8988T (cell line): ENCODE results near the gene SH3D19.
"Not testable (repeated sequence)": the region's sequence is repeated elsewhere in the genome, so short reads cannot be mapped to it uniquely, and the experiment has no call there.

Source experiments
- DNase-seq: peaks from one replicate; pipeline ENCODE4 v3.0.0; 2011

SH3D19 gene

GRCh38 chr4:151143811-151144210 lies 181.6 kb downstream of the SH3D19 start:
- no peak for DNase-seq

GRCh38 chr4:151143162-151143561 lies 182.2 kb downstream of the SH3D19 start:
- DNase-seq, result no peak

- no peak for DNase-seq
Measured at GRCh38 chr4:151142758-151143157, 182.6 kb downstream of the SH3D19 start.

DNA sequence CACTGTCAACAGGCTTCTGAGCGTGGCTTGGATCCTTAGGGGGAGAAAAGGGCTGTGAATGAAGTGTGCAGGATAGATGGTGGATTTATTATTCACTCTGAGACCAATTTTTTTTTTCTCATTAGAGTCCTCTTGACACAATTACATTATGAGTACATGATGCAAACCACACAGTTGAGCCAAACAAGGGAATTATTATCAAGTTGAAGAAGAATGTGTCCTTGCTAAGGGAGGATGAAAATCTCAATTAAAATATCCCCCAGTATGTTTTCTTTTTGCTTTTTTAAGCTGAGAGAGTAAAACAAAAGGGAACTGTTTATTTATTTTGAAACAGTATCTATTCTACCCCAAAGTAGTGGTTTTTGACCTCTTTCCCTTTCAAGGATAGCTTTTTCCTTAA lies 185.6 kb downstream of the SH3D19 start:
- DNase-seq, result no peak

DNA sequence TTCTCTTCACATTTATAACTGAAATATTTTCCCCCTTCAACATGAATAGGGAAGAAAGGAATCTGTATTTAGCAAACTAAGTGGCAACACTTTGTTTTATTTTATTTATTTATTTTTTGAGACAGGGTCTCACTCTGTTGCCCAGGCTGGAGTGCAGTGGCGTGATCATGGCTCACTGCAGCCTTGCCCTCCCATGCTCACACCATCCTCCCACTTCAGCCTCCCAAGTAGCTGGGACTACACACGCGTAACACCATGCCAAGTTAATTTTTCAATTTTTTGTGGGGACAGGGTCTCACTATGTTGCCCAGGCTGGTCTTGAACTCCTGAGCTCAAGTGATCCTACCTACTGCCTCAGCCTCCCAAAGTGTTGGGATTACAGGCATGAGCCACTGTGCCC lies 189.4 kb downstream of the SH3D19 start:
- not testable (repeated sequence) for DNase-seq

- no peak for DNase-seq
Measured at GRCh38 chr4:151133311-151133710, 192.1 kb downstream of the SH3D19 start.

DNA sequence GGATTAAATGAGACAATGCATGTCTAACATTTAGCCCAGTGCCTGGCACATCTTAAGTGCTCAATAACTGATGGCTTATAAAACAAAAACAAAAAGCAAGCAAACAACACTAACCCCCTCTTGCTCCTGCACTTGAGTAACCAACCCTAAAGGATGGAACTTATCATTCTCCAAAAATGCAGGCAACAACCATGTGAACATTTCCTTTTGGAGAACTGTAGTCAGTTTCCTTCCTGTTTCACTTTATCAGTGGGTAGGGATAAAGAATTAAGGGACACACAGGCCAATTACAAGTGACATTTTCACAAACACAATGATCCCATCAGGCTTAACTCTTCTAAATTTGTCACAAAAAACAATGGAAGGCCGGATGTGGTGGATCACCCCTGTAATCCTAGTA lies 195.6 kb downstream of the SH3D19 start:
- no peak for DNase-seq

DNA sequence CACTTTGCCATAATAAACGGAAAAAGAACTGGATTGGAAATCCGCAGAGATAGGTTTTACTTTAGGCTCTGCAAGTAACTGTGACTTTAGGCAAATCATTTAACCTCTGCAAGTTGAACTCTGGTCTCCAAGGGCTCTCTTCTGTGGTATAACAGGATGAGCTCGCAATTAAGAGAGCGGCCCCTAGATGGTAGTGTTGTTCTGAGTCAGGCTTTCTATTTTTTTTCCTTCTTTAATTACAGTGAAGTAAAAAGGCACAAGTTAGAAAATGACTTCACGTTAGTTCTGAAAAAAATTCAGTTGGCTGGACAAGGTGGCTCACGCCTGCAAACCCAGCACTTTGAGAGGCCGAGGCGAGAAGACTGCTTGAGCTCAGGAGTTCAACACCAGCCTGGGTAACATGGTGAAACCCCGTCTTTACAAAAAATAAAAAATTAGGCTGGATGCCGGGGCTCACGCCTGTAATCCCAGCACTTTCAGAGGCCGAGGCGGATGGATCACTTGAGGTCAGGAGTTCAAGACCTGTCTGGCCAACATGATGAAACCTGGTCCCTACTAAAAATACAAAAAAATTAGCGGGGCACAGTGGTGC lies 207.9 kb downstream of the SH3D19 start:
- DNase-seq, result no peak

DNA sequence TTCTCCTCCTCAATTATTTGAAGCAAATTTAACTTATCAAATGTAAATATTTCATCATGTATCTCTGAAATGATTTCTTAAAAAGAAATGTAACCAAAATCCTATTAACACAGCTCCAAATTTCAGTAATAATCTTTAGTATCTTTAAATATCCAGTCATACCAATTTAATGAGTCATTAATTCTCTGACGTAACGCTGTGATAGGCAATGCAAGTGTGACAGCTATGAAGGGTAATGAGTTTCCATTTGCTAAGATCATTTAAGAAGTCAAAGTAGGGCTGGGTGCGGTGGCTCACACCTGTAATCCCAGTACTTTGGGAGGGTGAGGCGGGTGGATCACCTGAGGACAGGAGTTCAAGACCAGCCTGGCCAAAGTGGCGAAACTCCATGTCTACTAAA lies 210.4 kb downstream of the SH3D19 start:
- DNase-seq, result no peak

GRCh38 chr4:151114338-151114737 lies 211.1 kb downstream of the SH3D19 start:
- no peak for DNase-seq

GRCh38 chr4:151110236-151110635 lies 215.2 kb downstream of the SH3D19 start:
- no peak for DNase-seq

DNA sequence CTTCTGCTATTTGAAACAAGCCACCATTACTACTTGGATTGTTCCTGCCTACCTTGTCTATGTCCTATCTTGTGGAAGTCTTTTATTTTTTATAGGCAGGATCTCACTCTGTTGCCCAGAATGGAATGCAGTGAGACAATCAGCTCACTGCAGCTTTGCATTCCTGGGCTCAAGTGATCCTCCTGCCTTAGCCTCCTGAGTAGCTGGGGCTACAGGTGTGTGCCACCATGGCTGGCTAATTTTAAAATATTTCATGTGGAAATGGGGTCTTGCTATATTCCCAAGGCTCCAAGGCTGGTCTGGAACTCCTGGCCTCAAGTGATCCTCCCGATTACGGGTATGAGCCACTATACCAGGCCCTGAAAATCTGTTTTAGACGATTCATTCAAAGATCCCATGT lies 218.3 kb downstream of the SH3D19 start:
- DNase-seq, result no peak

DNA sequence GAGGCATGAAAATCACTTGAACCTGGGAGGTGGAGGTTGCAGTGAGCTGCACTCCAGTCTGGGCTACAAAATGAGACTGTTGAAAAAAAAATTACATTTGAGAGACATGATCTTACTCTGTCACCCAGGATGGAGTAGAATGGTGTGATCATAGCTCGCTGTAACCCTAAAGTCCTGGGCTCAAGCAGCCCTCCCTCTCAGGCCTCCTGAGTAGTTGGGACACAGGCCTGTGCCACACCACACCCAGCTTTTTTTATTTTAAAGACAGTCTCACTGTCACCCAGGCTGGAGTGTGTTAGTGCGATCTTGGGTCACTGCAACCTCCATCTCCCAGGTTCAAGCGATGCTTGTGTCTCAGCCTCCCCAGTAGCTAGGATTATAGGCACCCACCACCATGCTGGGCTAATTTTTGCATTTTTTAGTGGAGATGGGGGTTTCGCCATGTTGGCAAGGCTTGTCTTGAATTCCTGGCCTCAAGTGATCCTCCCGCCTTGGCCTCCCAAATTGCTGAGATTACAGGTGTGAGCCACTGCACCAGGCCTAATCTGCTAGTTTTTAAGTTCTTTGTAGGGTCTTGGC lies 219.9 kb downstream of the SH3D19 start:
- no peak for DNase-seq

DNA sequence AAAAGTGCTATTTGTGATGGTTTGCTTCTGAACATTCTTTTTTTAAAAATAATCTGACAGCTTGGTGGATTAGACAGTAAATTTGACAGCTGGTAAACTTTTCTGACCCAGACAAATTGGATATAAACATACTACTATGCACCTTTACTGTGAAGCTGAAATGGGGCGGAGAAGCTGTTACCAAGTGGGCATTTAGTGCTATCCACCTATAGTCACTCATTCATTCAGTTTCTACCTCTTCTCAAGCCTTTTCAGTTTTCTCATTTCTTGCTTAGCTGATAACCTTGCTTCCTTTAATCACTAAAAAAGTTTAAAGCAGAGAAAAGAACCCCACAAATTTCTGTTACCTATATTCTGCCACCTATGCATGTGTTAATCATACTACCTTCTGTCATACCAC lies 220.8 kb downstream of the SH3D19 start:
- no peak for DNase-seq

DNA sequence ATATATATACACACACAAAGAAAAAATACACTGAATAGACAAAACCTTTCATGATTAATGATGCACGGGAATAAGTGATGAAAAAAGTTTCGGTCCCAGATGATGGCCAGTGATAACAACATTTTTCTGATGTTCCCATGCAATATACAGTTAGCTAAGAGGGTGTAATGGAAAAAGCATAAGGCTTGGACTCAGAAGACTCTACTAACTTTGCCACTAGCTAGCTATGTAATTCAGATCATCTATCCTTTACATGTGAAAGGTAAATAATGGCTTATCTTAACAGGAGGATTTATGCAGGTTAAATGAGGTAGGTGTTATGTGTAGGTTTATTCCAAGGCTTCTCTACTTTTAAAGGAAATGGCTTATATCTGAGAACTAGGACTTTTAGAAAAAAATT lies 221.6 kb downstream of the SH3D19 start:
- no peak for DNase-seq

- no peak for DNase-seq
Measured at GRCh38 chr4:151100531-151100930, 224.9 kb downstream of the SH3D19 start.

DNA sequence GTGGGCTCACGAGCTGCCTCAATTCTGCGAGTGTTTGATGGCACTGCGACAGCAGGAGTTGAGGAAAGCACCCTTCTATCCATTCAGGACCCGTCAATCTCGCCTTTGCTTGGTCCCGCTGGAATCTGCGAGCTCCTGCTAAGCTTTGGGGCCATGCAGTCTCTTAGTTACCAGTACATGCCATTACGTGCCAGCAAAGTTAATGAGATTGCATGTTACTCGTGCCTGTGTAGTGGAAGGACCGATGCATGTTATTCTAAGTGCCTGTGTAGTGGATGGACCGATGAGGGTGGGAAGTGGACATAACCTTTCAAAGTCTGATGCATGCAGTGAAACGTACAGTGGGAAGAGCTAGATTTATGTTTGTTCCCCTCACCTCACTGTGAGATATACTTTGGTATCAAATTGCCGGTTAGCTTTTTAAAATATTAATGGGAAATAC lies 225.4 kb downstream of the SH3D19 start:
- no peak for DNase-seq

DNA sequence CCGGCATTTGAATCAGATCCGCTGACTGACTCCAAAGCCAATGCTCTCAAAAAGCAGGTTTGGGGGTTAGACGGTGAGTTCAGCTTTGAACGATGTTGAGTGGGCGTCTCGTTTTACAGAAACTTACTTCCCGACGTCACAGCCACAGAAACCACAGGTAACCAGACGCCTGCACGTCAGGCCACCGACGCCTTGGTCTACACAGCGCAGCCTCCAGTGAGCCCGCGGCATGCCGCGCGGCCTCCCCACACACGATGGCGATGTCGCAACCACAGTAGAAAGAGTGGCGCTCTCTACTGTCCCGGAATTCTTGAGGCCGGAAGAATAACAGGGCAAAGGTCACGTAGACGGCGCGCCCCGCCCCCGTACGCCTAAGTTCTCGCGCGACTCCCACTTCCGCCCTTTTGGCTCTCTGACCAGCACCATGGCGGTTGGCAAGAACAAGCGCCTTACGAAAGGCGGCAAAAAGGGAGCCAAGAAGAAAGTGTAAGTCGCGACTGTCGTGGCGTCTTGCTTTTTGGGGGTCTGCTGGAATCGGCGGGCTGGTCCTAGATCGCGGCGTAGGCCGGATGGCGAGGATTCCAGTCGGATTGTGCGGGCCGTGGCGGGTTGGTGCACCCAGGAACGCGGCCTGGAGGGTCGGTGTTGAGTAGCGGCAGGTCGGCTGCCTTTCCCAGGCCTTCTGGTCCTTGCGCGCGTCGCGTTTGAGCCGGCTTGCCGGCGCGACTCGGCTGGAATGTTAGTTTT lies 226.0 kb downstream of the SH3D19 start, which contains the start of gene RPS3A:
TSS of gene RPS3A (plus strand) at position 400 of the 747 bp plus-strand sequence. CDS start at position 425, 25 bp downstream.
- DNase-seq, result peak; percentile 52

DNA sequence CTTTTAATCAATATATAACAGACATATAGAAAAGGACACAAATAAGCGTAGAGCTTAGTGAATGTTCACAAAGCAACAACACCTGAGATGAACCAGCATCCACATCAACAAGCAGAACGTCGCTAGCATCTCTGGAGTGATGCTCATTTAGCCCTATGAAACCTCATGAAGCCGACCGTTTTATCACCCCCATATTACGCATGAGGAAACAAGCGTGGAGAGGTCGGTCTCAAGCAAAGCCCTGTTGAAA lies 226.5 kb downstream of the SH3D19 start:
- no peak for DNase-seq

DNA sequence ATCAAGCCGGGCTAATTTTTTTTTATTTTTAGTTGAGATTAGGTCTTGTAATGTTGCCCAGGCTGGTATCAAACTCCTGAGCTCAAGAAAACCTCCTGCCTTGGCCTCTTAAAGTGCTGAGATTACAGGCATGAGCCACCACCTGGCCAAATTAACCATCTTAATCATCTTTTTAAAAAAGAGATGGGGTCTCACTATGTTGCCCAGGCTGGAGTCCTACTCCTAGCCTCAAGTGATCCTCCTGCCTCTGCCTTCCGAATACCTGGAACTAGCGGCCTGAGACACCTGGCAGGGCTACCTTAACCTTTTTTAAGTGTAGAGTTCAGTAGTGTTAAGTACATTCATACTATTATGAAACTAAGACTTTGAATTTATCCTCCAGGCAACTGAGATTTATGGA lies 227.6 kb downstream of the SH3D19 start:
- no peak for DNase-seq

GRCh38 chr4:151095142-151095541 lies 230.3 kb downstream of the SH3D19 start:
- DNase-seq, result no peak

DNA sequence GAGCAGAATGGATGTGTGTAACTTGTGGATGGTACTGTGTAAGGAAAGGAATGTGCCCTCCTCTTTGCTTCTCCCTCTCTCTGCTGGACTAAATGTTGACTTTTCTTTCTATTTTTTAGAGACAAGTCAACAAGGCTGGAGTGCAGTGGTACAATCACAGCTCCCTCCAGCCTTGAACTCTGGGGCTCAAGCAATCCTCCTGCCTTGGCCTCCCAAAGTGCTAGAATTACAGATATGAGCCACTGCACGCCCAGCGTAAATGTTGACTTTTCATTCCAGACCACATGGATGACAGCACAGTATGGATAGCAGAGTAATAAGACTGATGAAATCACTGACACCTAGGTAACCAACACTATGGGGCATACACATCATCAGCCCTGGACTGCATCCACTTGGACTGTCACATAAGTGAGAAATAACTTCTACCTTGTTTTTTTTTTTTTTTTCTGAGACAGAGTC lies 231.1 kb downstream of the SH3D19 start:
- DNase-seq, result no peak

DNA sequence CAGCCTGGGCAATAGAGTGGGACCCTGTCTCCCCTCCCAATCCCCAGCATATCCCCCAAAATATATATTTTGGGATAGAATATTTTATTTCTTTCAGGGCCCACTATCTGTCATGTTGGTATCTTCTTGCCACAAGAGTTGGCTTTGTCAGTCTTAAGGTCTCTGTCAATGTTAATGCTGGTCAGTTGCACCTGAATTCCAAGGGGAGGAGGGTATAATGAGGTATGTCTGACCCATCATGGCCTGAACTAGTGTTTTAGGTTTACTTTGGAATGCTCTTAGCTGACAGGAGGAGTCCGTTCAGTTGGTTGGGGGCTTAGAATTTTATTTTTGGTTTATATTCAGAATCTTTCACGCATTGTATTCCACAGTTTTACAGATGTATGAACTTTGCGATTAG lies 232.2 kb downstream of the SH3D19 start:
- no peak for DNase-seq

DNA sequence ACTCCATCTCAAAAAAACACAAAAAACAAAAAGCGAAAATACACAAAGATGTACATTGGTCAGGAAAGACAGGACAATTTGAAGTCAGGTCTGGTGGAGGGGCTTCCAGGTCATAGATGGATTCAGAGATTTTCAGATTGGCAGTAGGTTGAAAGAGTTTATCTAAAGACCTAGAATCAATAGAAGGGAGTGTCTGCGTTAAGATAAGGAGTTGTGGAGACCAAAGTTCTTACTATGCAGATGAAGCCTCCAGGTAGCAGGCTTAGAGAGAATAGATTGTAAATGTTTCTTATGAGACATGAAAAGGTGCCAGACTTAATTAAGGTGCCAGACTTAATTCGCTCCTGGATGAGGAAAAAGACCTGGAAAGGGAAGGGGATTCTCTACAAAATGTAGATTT lies 232.9 kb downstream of the SH3D19 start:
- DNase-seq, result no peak

DNA sequence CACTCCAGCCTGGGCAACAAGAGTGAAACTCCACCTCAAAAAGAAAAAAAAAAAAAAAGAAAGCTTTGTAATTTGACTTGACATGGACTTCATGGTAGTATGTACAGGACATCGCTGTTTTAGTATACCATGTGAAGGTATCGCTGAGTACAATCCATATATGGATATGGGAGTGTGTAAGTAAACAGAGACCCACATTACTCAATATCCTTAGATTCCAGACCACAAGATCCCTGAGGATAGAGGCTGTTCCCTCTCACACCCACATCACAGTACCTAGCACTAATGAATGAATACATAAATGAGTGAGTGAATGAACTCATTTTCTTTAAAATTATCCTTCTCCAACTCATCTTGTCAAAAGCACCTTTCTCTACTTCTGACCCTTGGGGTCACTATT lies 234.4 kb downstream of the SH3D19 start:
- no peak for DNase-seq
